ENCODE results near the gene DLX1. TPM values are rescaled to one million over a fixed set of nuclear protein-coding genes. Genes with fewer than 3 reads are reported as not detected.

The DLX1 gene
- total and polyA plus RNA-seq, 9 of the 15 experiments (the other 6 are each of a cell fraction or from before 2014, with no cell fraction given): 1.9 to 26.2 (median 9.6) TPM

DNA sequence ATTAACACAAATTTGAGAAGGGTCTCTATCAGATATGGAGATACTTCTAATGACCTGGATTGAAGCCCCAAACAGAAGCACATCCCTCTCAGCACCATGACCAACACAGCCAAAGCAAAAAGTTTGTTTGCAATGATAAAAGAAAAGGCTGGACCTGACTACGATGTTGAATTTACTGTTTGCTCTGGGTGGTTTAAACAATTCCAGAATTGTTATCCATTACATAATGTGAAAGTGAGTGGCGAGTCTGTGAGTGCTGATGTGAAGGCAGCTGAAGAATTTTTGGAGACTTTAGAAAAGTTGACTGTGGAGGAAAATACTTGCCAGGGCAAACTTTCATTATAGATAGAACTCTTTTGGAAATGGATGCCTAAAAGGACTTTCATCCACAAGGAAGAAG, 34.8 kb downstream of the DLX1 start:
- no peak overlapping the region for H3K4me2 ChIP-seq (ENCODE audit: insufficient read depth, low read length)
- no peaks in the 10 kb centered on the region for H3K9me1 ChIP-seq (ENCODE audit: control insufficient read depth, insufficient read depth, low read length)
- intact Hi-C loops (cut with micrococcal nuclease) (no loop called here), in situ Hi-C loops (cut with MboI) (loop anchor here (25.0 kb wide), 1 partner anchor 1158 kb away; no protein-coding TSS in a partner anchor)
- H3K27me3 ChIP-seq (ENCODE audit: control insufficient read depth in 2 of 2, insufficient read depth in 2 of 2, low read length in 2 of 2): peaks cover 11 to 15% of the 10 kb centered on the region in 2 experiments; a peak in 4 of 5 replicates
- POLR2A ChIA-PET: interaction anchor here (0.6 to 1.1 kb wide), 4 partner anchors 129 to 1651 kb away, joined by 3 to 6 read pairs (median 3); no protein-coding TSS in a partner anchor
- CTCF ChIA-PET (ENCODE audit: low intra/inter-chr PET ratio): no interaction called here
- H3K4me3 ChIP-seq: no peak overlapping the region
- no peaks in the 10 kb centered on the region for H3K79me2 ChIP-seq (ENCODE audit: control insufficient read depth, insufficient read depth, low read length)
- H3K9me3 ChIP-seq (replicated peaks; ENCODE audit: control insufficient read depth, insufficient read depth, low read depth, low read length): no peaks in the 10 kb centered on the region
- no peaks in the 10 kb centered on the region for H4K20me1 ChIP-seq (replicated peaks; ENCODE audit: control insufficient read depth, insufficient read depth, low read length)
- ATAC-seq: no peak
- H2AFZ ChIP-seq (ENCODE audit: low read depth, low read length): no peak overlapping the region
- 4% methylated on average over 2 of the region's 2 CpGs for WGBS (ENCODE audit: insufficient coverage, low coverage, missing lambda C conversion rate)
- DNase-seq (ENCODE audit: extremely low read depth in 1 of 4, low spot score in 3 of 4): no peak
- no peak overlapping the region for H3K9ac ChIP-seq (ENCODE audit: insufficient read depth in 1 of 2, low read depth in 2 of 2, low read length in 2 of 2)
- FAIRE-seq: no peak
- no peak overlapping the region for H3K27ac ChIP-seq (ENCODE audit: extremely low read depth, low read depth, low read length)
- TF ChIP-seq HNRNPK (IDR thresholded peaks at IDR 0.05; ENCODE audit: low read depth, low read length, poor library complexity, severe bottlenecking) (no peak), NR4A1 (CRISPR knock-in tag; IDR thresholded peaks at IDR 0.05) (no peak), NR4A1 (tag; IDR thresholded peaks at IDR 0.05) (no peak), KAT2B (IDR thresholded peaks at IDR 0.05; ENCODE audit: low read depth, low read length) (no peak), ZNF165 (CRISPR knock-in tag; IDR thresholded peaks at IDR 0.05; ENCODE audit: borderline replicate concordance) (no peak), FOS (IDR thresholded peaks at IDR 0.05; ENCODE audit: extremely low read depth, insufficient read length) (no peak), DIDO1 (tag; IDR thresholded peaks at IDR 0.05; ENCODE audit: low read depth) (no peak), ZKSCAN8 (CRISPR knock-in tag; IDR thresholded peaks at IDR 0.05) (no peak), BMI1 (IDR thresholded peaks at IDR 0.05; ENCODE audit: low read length) (no peak), ZNF699 (CRISPR knock-in tag; IDR thresholded peaks at IDR 0.05; ENCODE audit: insufficient replicate concordance) (no peak)
- TF ChIP-seq, protein P1, sequence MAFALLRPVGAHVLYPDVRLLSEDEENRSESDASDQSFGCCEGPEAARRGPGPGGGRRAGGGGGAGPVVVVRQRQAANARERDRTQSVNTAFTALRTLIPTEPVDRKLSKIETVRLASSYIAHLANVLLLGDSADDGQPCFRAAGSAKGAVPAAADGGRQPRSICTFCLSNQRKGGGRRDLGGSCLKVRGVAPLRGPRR (CRISPR knock-in tag; IDR thresholded peaks at IDR 0.05): no peak
- TF ChIP-seq, protein P2, sequence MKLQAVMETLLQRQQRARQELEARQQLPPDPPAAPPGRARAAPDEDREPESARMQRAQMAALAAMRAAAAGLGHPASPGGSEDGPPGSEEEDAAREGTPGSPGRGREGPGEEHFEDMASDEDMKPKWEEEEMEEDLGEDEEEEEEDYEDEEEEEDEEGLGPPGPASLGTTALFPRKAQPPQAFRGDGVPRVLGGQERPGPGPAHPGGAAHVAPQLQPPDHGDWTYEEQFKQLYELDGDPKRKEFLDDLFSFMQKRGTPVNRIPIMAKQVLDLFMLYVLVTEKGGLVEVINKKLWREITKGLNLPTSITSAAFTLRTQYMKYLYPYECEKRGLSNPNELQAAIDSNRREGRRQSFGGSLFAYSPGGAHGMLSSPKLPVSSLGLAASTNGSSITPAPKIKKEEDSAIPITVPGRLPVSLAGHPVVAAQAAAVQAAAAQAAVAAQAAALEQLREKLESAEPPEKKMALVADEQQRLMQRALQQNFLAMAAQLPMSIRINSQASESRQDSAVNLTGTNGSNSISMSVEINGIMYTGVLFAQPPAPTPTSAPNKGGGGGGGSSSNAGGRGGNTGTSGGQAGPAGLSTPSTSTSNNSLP (IDR thresholded peaks at IDR 0.05; ENCODE audit: borderline replicate concordance, low read depth, low read length): no peak
- no peaks in the 10 kb centered on the region for H3K4me1 ChIP-seq (replicated peaks in 1 of 2; ENCODE audit: control insufficient read depth in 2 of 2, insufficient read depth in 2 of 2, low read length in 2 of 2)
- no peaks in the 10 kb centered on the region for H3K36me3 ChIP-seq (ENCODE audit: control insufficient read depth, insufficient read depth, low read length)
- BruUV-seq (replicated peaks): no TSS peak

All from K562 (cell line).